ENCODE measurements around the gene SCAF4.
"Not testable (repeated sequence)": the region's sequence is repeated elsewhere in the genome, so short reads cannot be mapped to it uniquely, and the experiment has no call there.

Gene SCAF4

GRCh38 chr21:31631881-31632280 is 100.0 kb downstream of the SCAF4 start:
- not testable (repeated sequence) for DNase-seq

GRCh38 chr21:31629972-31630711 is 101.8 kb downstream of the SCAF4 start:
- DNase-seq = no peak

GRCh38 chr21:31624961-31625491 is 106.9 kb downstream of the SCAF4 start:
- no peak for DNase-seq

DNA sequence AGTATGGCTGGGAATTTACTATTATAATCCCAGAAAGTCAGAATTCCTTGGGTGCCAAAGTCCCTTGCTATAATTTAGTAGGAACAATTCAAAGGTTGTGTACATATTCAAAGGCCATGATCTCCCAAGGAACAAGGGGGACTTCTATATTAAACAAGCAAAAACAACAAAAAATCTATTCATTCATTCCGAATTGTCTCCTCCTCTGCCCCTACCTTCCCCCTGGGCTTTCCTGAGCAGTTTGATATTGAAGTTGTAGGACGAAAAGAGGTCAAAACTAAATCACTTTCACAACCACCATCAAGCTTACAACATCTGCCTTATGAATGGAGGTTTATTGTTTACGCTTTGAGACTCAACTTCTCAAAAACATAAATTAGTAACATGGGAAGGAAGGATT is 107.7 kb downstream of the SCAF4 start:
- DNase-seq = no peak

- DNase-seq = no peak
Measured at GRCh38 chr21:31623664-31624063, 108.3 kb downstream of the SCAF4 start.

- no peak for DNase-seq
Measured at GRCh38 chr21:31622397-31622796, 109.5 kb downstream of the SCAF4 start.

Measured in activated naive CD4-positive, alpha-beta T cell (primary cell).